Subcutaneous abdominal adipose tissue (tissue), 5 donors: ENCODE data around the gene DHX40.
A peak's percentile ranks its signal among the peaks of the same experiment; 100 is the strongest.
"Not testable (repeated sequence)": the region's sequence is repeated elsewhere in the genome, so short reads cannot be mapped to it uniquely, and the experiment has no call there.

Experiments
- H3K27ac ChIP-seq: one replicate; pipeline ENCODE4 v1.7.0; 2013; ENCODE audit warnings: low read depth, mild to moderate bottlenecking, inconsistent platforms, low read length, moderate library complexity
- H3K27me3 ChIP-seq, 5 donors: one replicate each; pipeline ENCODE4 v1.7.0; 2013; ENCODE audit warnings: low read length in 5 of 5, inconsistent platforms in 1 of 5; ENCODE audit not compliant: control insufficient read depth in 5 of 5, insufficient read depth in 4 of 5
- H3K36me3 ChIP-seq, 5 donors: one replicate each; pipeline ENCODE4 v1.7.0; 2013; ENCODE audit warnings: low read length in 5 of 5; ENCODE audit not compliant: control insufficient read depth in 5 of 5, insufficient read depth in 5 of 5
- H3K4me1 ChIP-seq, 5 donors: one replicate each; pipeline ENCODE4 v1.7.0; 2013; ENCODE audit warnings: low read length in 5 of 5, mild to moderate bottlenecking in 3 of 5, moderate library complexity in 1 of 5; ENCODE audit not compliant: control insufficient read depth in 5 of 5, insufficient read depth in 5 of 5
- H3K4me3 ChIP-seq, 5 donors: one replicate each; pipeline ENCODE4 v1.7.0; 2013; ENCODE audit warnings: low read length in 5 of 5, low read depth in 1 of 5
- H3K9ac ChIP-seq, 5 donors: one replicate each; pipeline ENCODE4 v1.7.0; 2013; ENCODE audit warnings: low read length in 5 of 5, mild to moderate bottlenecking in 4 of 5, moderate library complexity in 3 of 5
- H3K9me3 ChIP-seq, 5 donors: one replicate each; pipeline ENCODE4 v1.7.0; 2013; ENCODE audit warnings: low read length in 5 of 5; ENCODE audit not compliant: control insufficient read depth in 5 of 5
- donor health status: healthy.
- donor health status: healthy.
- donor health status: healthy.
- donor health status: healthy.
- donor health status: healthy.

Gene DHX40

GRCh38 chr17:59558039-59558438, 7.4 kb upstream of the DHX40 start:
- Histone ChIP-seq H3K9ac (no peak overlapping the region), H3K27me3 (no peaks in the 10 kb centered on the region), H3K36me3 (no peaks in the 10 kb centered on the region), H3K27ac (no peak overlapping the region), H3K4me1 (no peaks in the 10 kb centered on the region), H3K9me3 (no peaks in the 10 kb centered on the region), H3K4me3 (no peak overlapping the region)

- H3K36me3 ChIP-seq: no peaks in the 10 kb centered on the region
- H3K27ac ChIP-seq: no peak overlapping the region
- no peaks in the 10 kb centered on the region for H3K27me3 ChIP-seq
- H3K4me3 ChIP-seq: no peak overlapping the region
- no peak overlapping the region for H3K9ac ChIP-seq
- H3K9me3 ChIP-seq: no peaks in the 10 kb centered on the region
- no peaks in the 10 kb centered on the region for H3K4me1 ChIP-seq
These were observed 6.5 kb upstream of the DHX40 start for GRCh38 chr17:59558953-59559352.

- H3K9ac ChIP-seq: no peak overlapping the region
- H3K27me3 ChIP-seq: no peaks in the 10 kb centered on the region
- no peak overlapping the region for H3K4me3 ChIP-seq
- H3K9me3 ChIP-seq: no peaks in the 10 kb centered on the region
- no peak overlapping the region for H3K27ac ChIP-seq
- peaks cover 3 to 10% (median 9%) of the 10 kb centered on the region in 5 donors for H3K4me1 ChIP-seq
- H3K36me3 ChIP-seq: no peaks in the 10 kb centered on the region
These were observed 4.4 kb upstream of the DHX40 start for GRCh38 chr17:59561042-59561441.

- H3K4me3 ChIP-seq: peak overlapping the region; percentile 92 to 99 (median 99)
- H3K36me3 ChIP-seq: peaks cover 0 to 4% (median 3%) of the 10 kb centered on the region in 5 donors
- no peaks in the 10 kb centered on the region for H3K27me3 ChIP-seq
- peak overlapping the region; percentile 75 to 91 (median 88) for H3K9ac ChIP-seq
- no peaks in the 10 kb centered on the region for H3K9me3 ChIP-seq
- H3K4me1 ChIP-seq: peaks cover 5 to 17% (median 14%) of the 10 kb centered on the region in 5 donors
- peak overlapping the region; percentile 83 for H3K27ac ChIP-seq
These were observed 532 bp downstream of the DHX40 start for GRCh38 chr17:59565959-59566324.

- H3K4me3 ChIP-seq, H3K27me3 ChIP-seq, H3K9me3 ChIP-seq, H3K9ac ChIP-seq, H3K27ac ChIP-seq: not testable (repeated sequence)
- Histone ChIP-seq H3K36me3 (peaks cover 4 to 12% (median 8%) of the 10 kb centered on the region in 5 donors), H3K4me1 (peaks cover 5 to 17% (median 14%) of the 10 kb centered on the region in 5 donors)
These were observed 3.7 kb downstream of the DHX40 start for GRCh38 chr17:59569151-59569550.

- no peaks in the 10 kb centered on the region for H3K9me3 ChIP-seq
- peaks cover 4 to 14% (median 8%) of the 10 kb centered on the region in 5 donors for H3K36me3 ChIP-seq
- H3K4me1 ChIP-seq: no peaks in the 10 kb centered on the region
- H3K9ac ChIP-seq: no peak overlapping the region
- no peak overlapping the region for H3K27ac ChIP-seq
- H3K27me3 ChIP-seq: no peaks in the 10 kb centered on the region
- H3K4me3 ChIP-seq: no peak overlapping the region
These were observed 7.0 kb downstream of the DHX40 start for GRCh38 chr17:59572301-59572924.

GRCh38 chr17:59584168-59584567, 18.8 kb downstream of the DHX40 start:
- H3K4me1 ChIP-seq, H3K36me3 ChIP-seq: not testable (repeated sequence)

GRCh38 chr17:59600169-59600568, 34.8 kb downstream of the DHX40 start:
- peaks cover 15 to 34% (median 21%) of the 10 kb centered on the region in 5 donors for H3K36me3 ChIP-seq
- no peak overlapping the region for H3K9ac ChIP-seq
- no peak overlapping the region for H3K4me3 ChIP-seq
- H3K4me1 ChIP-seq: no peaks in the 10 kb centered on the region
- H3K27me3 ChIP-seq: no peaks in the 10 kb centered on the region
- no peak overlapping the region for H3K27ac ChIP-seq
- no peaks in the 10 kb centered on the region for H3K9me3 ChIP-seq

More at GRCh38 chr17:59584168-59584567, 18.8 kb downstream of the DHX40 start:
- not testable (repeated sequence) for H3K27me3 ChIP-seq, H3K9me3 ChIP-seq, H3K9ac ChIP-seq, H3K27ac ChIP-seq, H3K4me3 ChIP-seq

GRCh38 chr17:59601130-59601529, 35.7 kb downstream of the DHX40 start:
- no peak overlapping the region for H3K4me3 ChIP-seq
- H3K4me1 ChIP-seq: no peaks in the 10 kb centered on the region
- no peaks in the 10 kb centered on the region for H3K27me3 ChIP-seq
- H3K36me3 ChIP-seq: peaks cover 19 to 43% (median 27%) of the 10 kb centered on the region in 5 donors
- no peak overlapping the region for H3K27ac ChIP-seq
- no peaks in the 10 kb centered on the region for H3K9me3 ChIP-seq
- no peak overlapping the region for H3K9ac ChIP-seq

- H3K4me3 ChIP-seq: no peak overlapping the region
- H3K4me1 ChIP-seq: no peaks in the 10 kb centered on the region
- H3K36me3 ChIP-seq: peaks cover 28 to 47% (median 39%) of the 10 kb centered on the region in 5 donors
- no peak overlapping the region for H3K9ac ChIP-seq
- H3K27me3 ChIP-seq: no peaks in the 10 kb centered on the region
- no peaks in the 10 kb centered on the region for H3K9me3 ChIP-seq
- no peak overlapping the region for H3K27ac ChIP-seq
These were observed 41.7 kb downstream of the DHX40 start for GRCh38 chr17:59607061-59607460.
